ENCODE data around the gene GFOD1.
"Not testable (repeated sequence)": the region's sequence is repeated elsewhere in the genome, so short reads cannot be mapped to it uniquely, and the experiment has no call there.

Gene GFOD1

GRCh38 chr6:13395272-13396237, 91.8 kb downstream of the GFOD1 start:
- DNase-seq (ENCODE audit: low spot score): peak; percentile 65
- in situ Hi-C loops (cut with MboI; ENCODE audit: low sequenced_read_pairs, unreplicated experiment): no loop called here
- no peak for TF ChIP-seq CTCF (IDR thresholded peaks at IDR 0.05; ENCODE audit: borderline replicate concordance, control extremely low read depth, extremely low read depth, insufficient read depth, missing control alignments)

- TF ChIP-seq CTCF (IDR thresholded peaks at IDR 0.05; ENCODE audit: borderline replicate concordance, control extremely low read depth, extremely low read depth, insufficient read depth, missing control alignments): no peak
- in situ Hi-C loops (cut with MboI; ENCODE audit: low sequenced_read_pairs, unreplicated experiment): no loop called here
- DNase-seq (ENCODE audit: low spot score): no peak
Observed at GRCh38 chr6:13392462-13392861, 94.9 kb downstream of the GFOD1 start.

- no peak for TF ChIP-seq CTCF (IDR thresholded peaks at IDR 0.05; ENCODE audit: borderline replicate concordance, control extremely low read depth, extremely low read depth, insufficient read depth, missing control alignments)
- no peak for DNase-seq (ENCODE audit: low spot score)
- in situ Hi-C loops (cut with MboI; ENCODE audit: low sequenced_read_pairs, unreplicated experiment): no loop called here
Observed at GRCh38 chr6:13391537-13391936, 95.9 kb downstream of the GFOD1 start.

- TF ChIP-seq CTCF (IDR thresholded peaks at IDR 0.05; ENCODE audit: borderline replicate concordance, control extremely low read depth, extremely low read depth, insufficient read depth, missing control alignments): no peak
- in situ Hi-C loops (cut with MboI; ENCODE audit: low sequenced_read_pairs, unreplicated experiment): no loop called here
- DNase-seq (ENCODE audit: low spot score): no peak
Observed at GRCh38 chr6:13390658-13391057, 96.7 kb downstream of the GFOD1 start.

- in situ Hi-C loops (cut with MboI; ENCODE audit: low sequenced_read_pairs, unreplicated experiment); DNase-seq (ENCODE audit: low spot score): not testable (repeated sequence)
Observed at GRCh38 chr6:13389237-13389636, 98.2 kb downstream of the GFOD1 start.

- in situ Hi-C loops (cut with MboI; ENCODE audit: low sequenced_read_pairs, unreplicated experiment); DNase-seq (ENCODE audit: low spot score): not testable (repeated sequence)
Observed at GRCh38 chr6:13388769-13389168, 98.6 kb downstream of the GFOD1 start.

GRCh38 chr6:13384966-13385365, 102.4 kb downstream of the GFOD1 start:
- in situ Hi-C loops (cut with MboI; ENCODE audit: low sequenced_read_pairs, unreplicated experiment): no loop called here
- DNase-seq (ENCODE audit: low spot score): no peak

More at GRCh38 chr6:13384966-13385365, 102.4 kb downstream of the GFOD1 start:
- no peak for TF ChIP-seq CTCF (IDR thresholded peaks at IDR 0.05; ENCODE audit: borderline replicate concordance, control extremely low read depth, extremely low read depth, insufficient read depth, missing control alignments)
